HFF-Myc (cell line): ENCODE data around the gene TAS2R31.
A peak's percentile ranks its signal among the peaks of the same experiment; 100 is the strongest.
"Not testable (repeated sequence)": the region's sequence is repeated elsewhere in the genome, so short reads cannot be mapped to it uniquely, and the experiment has no call there.

Experiments used
- DNase-seq: peaks from one replicate; pipeline ENCODE4 v3.0.0-alpha.2; 2011; ENCODE audit warnings: low read depth; ENCODE audit errors: extremely low read depth
- H3K4me3 ChIP-seq: replicated peaks from 2 replicates; pipeline ENCODE4 v1.5.1; 2011; ENCODE audit warnings: low read depth, mild to moderate bottlenecking, control low read depth, low read length
- CTCF ChIP-seq: IDR thresholded peaks from 2 replicates; pipeline ENCODE4 v1.5.1; 2012; ENCODE audit warnings: mild to moderate bottlenecking, low read depth, low read length, control low read depth; ENCODE audit errors: missing control alignments

The TAS2R31 gene

GRCh38 chr12:11067514-11067913 lies 36.3 kb upstream of the TAS2R31 start:
- TF ChIP-seq CTCF = no peak
- DNase-seq = peak; percentile 20
- no peak overlapping the region for H3K4me3 ChIP-seq

GRCh38 chr12:11062194-11062593 lies 31.0 kb upstream of the TAS2R31 start, which contains the start of gene TAS2R46:
Gene TAS2R46 (minus strand): TSS chr12:11062294. CDS start chr12:11062294, 0 bp downstream.
- DNase-seq, H3K4me3 ChIP-seq: not testable (repeated sequence)

GRCh38 chr12:11059784-11060183 lies 28.6 kb upstream of the TAS2R31 start:
- no peak for DNase-seq
- TF ChIP-seq CTCF = no peak
- H3K4me3 ChIP-seq = no peak overlapping the region

- no peak for TF ChIP-seq CTCF
- DNase-seq = no peak
These were observed 27.8 kb upstream of the TAS2R31 start for GRCh38 chr12:11059041-11059440.

GRCh38 chr12:11055306-11055705 lies 24.1 kb upstream of the TAS2R31 start:
- no peak overlapping the region for H3K4me3 ChIP-seq
- no peak for DNase-seq
- no peak for TF ChIP-seq CTCF

More at GRCh38 chr12:11059041-11059440, 27.8 kb upstream of the TAS2R31 start:
- no peak overlapping the region for H3K4me3 ChIP-seq

- DNase-seq, H3K4me3 ChIP-seq: not testable (repeated sequence)
These were observed 18.8 kb upstream of the TAS2R31 start for GRCh38 chr12:11049806-11050531.

- DNase-seq, H3K4me3 ChIP-seq: not testable (repeated sequence)
These were observed 10.2 kb upstream of the TAS2R31 start for GRCh38 chr12:11041366-11041765.

- TF ChIP-seq CTCF = no peak
- DNase-seq = no peak
These were observed 9.0 kb upstream of the TAS2R31 start for GRCh38 chr12:11040162-11040561.

More at GRCh38 chr12:11040162-11040561, 9.0 kb upstream of the TAS2R31 start:
- H3K4me3 ChIP-seq = no peak overlapping the region
